ENCODE measurements around the gene RPH3AL.
"Not testable (repeated sequence)": the region's sequence is repeated elsewhere in the genome, so short reads cannot be mapped to it uniquely, and the experiment has no call there.

Gene RPH3AL

GRCh38 chr17:367656-368055, 15.0 kb upstream of the RPH3AL start:
- in situ Hi-C loops (cut with MboI; ENCODE audit: low sequenced_read_pairs); H3K4me1 ChIP-seq; H3K4me3 ChIP-seq; DNase-seq (ENCODE audit: low spot score in 2 of 2); H3K9me3 ChIP-seq; H3K36me3 ChIP-seq (replicated peaks); H3K27me3 ChIP-seq (ENCODE audit: low read depth): not testable (repeated sequence)

DNA sequence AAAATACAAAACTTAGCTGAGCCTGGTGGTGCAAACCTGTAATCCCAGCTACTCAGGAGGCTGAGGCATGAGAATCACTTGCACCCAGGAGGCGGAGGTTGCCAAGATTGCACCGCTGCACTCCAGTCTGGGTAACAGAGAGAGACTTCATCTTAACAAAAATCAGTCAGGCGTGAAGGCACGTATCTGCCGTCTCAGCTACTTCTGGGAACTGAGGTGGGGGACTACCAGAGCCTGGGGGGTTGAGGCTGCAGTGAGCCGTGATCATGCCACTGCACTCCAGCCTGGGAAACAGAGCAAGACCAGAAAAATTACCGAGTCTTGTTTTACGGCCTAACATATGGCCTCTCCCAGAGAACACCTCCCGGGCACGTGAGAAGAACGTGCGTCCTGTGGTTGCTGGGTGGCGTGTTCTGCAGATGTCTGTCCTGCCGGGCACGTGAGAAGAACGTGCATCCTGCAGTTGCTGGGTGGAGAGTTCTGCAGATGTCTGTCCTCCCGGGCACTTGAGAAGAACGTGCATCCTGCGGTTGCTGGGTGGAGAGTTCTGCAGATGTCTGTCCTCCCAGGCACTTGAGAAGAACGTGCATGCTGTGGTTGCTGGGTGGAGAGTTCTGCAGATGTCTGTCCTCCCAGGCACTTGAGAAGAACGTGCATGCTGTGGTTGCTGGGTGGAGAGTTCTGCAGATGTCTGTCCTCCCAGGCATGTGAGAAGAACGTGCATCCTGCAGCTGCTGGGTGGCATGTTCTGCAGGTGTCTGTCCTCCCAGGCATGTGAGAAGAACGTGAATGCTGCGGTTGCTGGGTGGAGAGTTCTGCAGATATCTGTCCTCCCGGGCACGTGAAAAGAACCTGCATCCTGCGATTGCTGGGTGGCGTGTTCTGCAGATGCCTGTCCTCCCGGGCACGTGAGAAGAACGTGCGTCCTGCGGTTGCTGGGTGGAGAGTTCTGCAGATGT, 14.3 kb upstream of the RPH3AL start:
- H3K36me3 ChIP-seq (replicated peaks); H3K27me3 ChIP-seq (ENCODE audit: low read depth); DNase-seq (ENCODE audit: low spot score in 2 of 2); H3K4me3 ChIP-seq; in situ Hi-C loops (cut with MboI; ENCODE audit: low sequenced_read_pairs); H3K4me1 ChIP-seq; H3K9me3 ChIP-seq: not testable (repeated sequence)

DNA sequence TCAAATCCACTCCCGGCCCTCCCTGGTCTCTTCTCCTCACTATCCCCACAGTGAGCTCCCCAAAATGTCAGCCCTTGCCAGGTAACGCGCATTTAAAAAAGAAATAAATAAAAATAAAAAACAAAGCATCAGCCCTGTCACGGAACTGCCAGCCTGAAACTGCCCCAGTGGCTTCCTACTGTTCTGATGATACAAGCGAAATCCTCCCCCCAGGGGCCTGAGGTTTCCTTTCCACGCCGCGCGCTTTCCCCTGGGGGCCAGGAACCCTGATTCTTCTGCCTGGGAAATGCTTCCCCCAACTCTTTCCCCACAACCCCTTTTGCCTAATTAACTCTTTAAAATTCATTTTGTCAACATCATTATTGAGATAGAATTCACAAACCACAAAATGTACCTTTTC, 12.2 kb upstream of the RPH3AL start:
- Histone ChIP-seq H3K27me3 (ENCODE audit: low read depth) (no peaks in the 10 kb centered on the region), H3K4me1 (no peaks in the 10 kb centered on the region), H3K4me3 (no peak overlapping the region), H3K9me3 (peaks cover 8% of the 10 kb centered on the region; the same call in 1 of the 2 replicates), H3K36me3 (replicated peaks) (no peaks in the 10 kb centered on the region)
- DNase-seq (ENCODE audit: low spot score in 2 of 2) = no peak
- in situ Hi-C loops (cut with MboI; ENCODE audit: low sequenced_read_pairs) = no loop called here

DNA sequence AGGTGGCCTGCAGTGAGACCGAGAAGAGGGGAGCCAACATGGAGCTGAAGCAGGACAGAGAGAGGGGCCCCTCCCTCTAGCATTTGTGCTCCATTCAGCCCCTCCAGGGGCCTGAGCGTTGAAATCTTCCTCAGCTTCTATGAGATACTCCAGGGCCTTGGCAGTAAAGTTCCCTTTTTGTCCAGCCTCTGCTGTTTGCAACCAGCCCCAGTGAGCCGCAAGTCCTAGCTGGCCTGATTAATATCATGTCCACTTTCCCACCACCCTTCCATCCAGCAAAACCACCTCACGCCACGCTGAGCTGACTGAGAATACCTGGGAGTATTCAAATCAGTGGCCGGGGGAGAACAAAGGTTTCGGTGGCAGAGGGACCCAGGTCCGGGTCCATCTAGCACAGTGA, 11.7 kb upstream of the RPH3AL start:
- no peaks in the 10 kb centered on the region for H3K27me3 ChIP-seq (ENCODE audit: low read depth)
- in situ Hi-C loops (cut with MboI; ENCODE audit: low sequenced_read_pairs) = no loop called here
- H3K9me3 ChIP-seq = peaks cover 8% of the 10 kb centered on the region; the same call in 1 of the 2 replicates
- no peak overlapping the region for H3K4me3 ChIP-seq
- no peak for DNase-seq (ENCODE audit: low spot score in 2 of 2)
- no peaks in the 10 kb centered on the region for H3K36me3 ChIP-seq (replicated peaks)
- no peaks in the 10 kb centered on the region for H3K4me1 ChIP-seq

GRCh38 chr17:362721-363120, 10.1 kb upstream of the RPH3AL start:
- H3K36me3 ChIP-seq (replicated peaks) = no peaks in the 10 kb centered on the region
- H3K4me3 ChIP-seq = no peak overlapping the region
- H3K4me1 ChIP-seq = no peaks in the 10 kb centered on the region
- no peak for DNase-seq (ENCODE audit: low spot score in 2 of 2)
- H3K9me3 ChIP-seq = no peaks in the 10 kb centered on the region
- no peaks in the 10 kb centered on the region for H3K27me3 ChIP-seq (ENCODE audit: low read depth)
- in situ Hi-C loops (cut with MboI; ENCODE audit: low sequenced_read_pairs) = no loop called here

DNA sequence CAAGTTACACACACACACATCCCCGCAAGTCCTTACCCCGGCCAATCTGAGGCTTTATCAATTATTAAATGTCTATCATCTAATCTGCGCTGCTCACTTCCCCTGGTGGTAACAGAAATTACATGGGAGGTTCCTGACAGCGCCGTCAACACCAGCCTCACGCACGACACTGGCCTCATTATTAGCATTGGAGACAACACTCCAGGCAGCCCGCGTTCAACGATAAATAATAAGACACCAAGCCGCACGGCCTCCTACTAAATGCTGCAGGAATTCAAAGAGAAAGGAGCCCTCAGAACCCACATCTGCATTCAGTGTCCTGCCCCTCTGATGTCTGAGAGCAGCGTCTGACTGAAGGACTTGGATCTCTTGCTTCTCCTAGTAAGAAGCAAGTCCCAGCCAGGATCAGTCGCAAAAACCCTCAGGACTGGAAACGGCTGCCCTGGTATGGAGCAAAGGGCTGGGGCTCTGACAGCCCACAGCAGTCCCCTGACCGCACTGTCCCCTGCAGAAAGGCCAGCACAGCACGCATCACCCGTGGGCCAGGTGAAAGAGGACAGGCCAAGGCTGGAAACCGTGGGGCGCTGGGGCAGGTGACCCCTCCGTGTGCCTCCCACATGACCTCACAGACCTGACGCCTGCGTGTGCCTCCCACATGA, 7.6 kb upstream of the RPH3AL start:
- in situ Hi-C loops (cut with MboI; ENCODE audit: low sequenced_read_pairs) = no loop called here
- Histone ChIP-seq H3K4me1 (no peaks in the 10 kb centered on the region), H3K9me3 (no peaks in the 10 kb centered on the region), H3K36me3 (replicated peaks) (no peaks in the 10 kb centered on the region), H3K27me3 (ENCODE audit: low read depth) (no peaks in the 10 kb centered on the region), H3K4me3 (no peak overlapping the region)
- DNase-seq (ENCODE audit: low spot score in 2 of 2) = no peak

- Histone ChIP-seq H3K9me3 (no peaks in the 10 kb centered on the region), H3K36me3 (replicated peaks) (no peaks in the 10 kb centered on the region), H3K27me3 (ENCODE audit: low read depth) (no peaks in the 10 kb centered on the region), H3K4me1 (no peaks in the 10 kb centered on the region), H3K4me3 (no peak overlapping the region)
- in situ Hi-C loops (cut with MboI; ENCODE audit: low sequenced_read_pairs) = no loop called here
- DNase-seq (ENCODE audit: low spot score in 2 of 2) = no peak
These were observed 6.0 kb upstream of the RPH3AL start for GRCh38 chr17:358491-359151.

- Histone ChIP-seq H3K36me3 (replicated peaks) (no peaks in the 10 kb centered on the region), H3K27me3 (ENCODE audit: low read depth) (no peaks in the 10 kb centered on the region), H3K9me3 (no peaks in the 10 kb centered on the region), H3K4me1 (no peaks in the 10 kb centered on the region), H3K4me3 (no peak overlapping the region)
- DNase-seq (ENCODE audit: low spot score in 2 of 2) = no peak
- in situ Hi-C loops (cut with MboI; ENCODE audit: low sequenced_read_pairs) = no loop called here
These were observed 5.0 kb upstream of the RPH3AL start for GRCh38 chr17:357644-358043.

DNA sequence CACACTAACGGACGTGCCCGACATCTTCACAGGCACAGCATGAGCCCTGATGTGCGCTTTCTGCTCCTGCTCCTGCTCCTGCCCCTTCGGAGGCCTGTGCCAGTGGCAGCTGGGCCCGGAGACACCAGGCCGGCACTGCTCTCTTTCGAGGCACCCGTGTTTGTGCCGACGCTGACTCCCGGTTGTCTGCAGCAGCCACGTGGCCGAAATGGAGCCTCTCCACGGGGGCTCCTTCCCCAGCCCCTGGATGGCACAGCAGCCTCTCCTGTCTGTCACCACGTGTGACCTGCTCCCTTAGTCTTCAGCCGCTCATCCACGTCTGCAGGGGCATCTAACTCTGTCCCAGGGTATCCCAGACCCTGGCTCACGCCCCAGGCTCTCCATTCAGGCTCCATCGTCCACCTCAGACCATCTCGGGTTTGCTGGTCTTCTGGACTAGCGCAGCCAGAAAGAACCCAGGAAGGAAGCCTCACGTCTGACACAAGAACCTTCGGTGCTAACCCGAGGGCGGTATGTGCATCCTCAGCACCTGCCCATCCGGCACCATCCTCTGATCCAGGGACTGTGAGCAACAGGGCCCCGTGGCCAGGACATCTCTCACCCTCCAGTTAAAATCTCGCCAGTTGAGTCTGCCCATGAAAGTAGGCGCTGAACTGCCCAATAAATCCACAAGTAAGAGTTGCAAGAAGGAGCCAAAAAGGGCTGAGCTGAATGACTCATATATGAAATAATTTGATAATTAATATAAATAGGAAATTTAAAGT, 4.2 kb upstream of the RPH3AL start:
- no peak for DNase-seq (ENCODE audit: low spot score in 2 of 2)
- in situ Hi-C loops (cut with MboI; ENCODE audit: low sequenced_read_pairs) = no loop called here
- Histone ChIP-seq H3K4me3 (no peak overlapping the region), H3K36me3 (replicated peaks) (no peaks in the 10 kb centered on the region), H3K9me3 (no peaks in the 10 kb centered on the region), H3K27me3 (ENCODE audit: low read depth) (no peaks in the 10 kb centered on the region), H3K4me1 (no peaks in the 10 kb centered on the region)

DNA sequence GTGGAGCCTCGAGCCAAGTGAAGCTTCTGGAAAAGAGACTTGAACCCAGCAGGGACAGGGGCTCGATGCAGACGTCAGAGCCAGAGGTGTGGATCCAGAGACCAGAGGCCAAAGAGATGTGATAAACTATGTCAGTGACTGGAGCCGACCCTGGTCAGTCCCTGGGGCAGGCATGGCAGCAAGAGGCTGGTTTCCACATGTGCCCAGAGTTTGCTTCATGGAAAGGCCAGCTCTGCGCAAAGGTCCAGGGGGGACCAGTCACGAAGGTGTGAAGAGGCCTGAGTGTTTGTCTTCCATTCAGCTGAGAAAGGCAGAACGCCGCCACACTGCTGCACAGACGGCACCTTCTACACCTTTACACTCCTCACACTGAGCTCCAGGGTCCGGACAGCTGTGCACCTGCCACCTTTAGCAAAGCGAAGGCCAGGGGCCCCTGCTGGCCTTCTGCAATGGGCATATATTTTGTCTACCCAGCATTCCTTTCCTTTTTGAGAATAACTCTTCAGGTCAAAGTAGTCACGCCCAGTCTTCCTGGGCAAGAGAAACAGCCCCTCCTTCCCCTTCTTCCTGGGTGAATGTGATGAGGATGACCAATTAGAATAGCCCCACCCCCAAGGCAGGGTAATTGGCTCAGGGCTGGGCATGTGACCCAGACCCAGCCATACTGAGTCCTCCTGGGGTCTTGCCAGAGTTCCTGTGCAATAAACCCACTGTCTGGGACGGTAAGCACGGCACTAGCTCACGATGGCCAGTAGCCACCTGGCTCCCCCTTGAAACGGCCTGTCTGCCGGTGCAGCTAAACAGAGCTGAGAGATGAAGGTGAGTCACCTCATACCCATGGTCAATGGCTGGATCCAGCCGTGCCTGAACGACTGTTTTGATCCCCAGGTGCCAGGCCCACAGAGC, 2.3 kb upstream of the RPH3AL start:
- no peak for DNase-seq (ENCODE audit: low spot score in 2 of 2)
- in situ Hi-C loops (cut with MboI; ENCODE audit: low sequenced_read_pairs) = no loop called here
- H3K4me1 ChIP-seq = no peaks in the 10 kb centered on the region

GRCh38 chr17:353838-354234, 1.2 kb upstream of the RPH3AL start:
- DNase-seq (ENCODE audit: low spot score in 2 of 2) = no peak
- no peaks in the 10 kb centered on the region for H3K4me1 ChIP-seq
- in situ Hi-C loops (cut with MboI; ENCODE audit: low sequenced_read_pairs) = no loop called here

More for the DNA sequence above, 2.3 kb upstream of the RPH3AL start:
- Histone ChIP-seq H3K27me3 (ENCODE audit: low read depth) (no peaks in the 10 kb centered on the region), H3K9me3 (no peaks in the 10 kb centered on the region), H3K4me3 (no peak overlapping the region), H3K36me3 (replicated peaks) (no peaks in the 10 kb centered on the region)

DNA sequence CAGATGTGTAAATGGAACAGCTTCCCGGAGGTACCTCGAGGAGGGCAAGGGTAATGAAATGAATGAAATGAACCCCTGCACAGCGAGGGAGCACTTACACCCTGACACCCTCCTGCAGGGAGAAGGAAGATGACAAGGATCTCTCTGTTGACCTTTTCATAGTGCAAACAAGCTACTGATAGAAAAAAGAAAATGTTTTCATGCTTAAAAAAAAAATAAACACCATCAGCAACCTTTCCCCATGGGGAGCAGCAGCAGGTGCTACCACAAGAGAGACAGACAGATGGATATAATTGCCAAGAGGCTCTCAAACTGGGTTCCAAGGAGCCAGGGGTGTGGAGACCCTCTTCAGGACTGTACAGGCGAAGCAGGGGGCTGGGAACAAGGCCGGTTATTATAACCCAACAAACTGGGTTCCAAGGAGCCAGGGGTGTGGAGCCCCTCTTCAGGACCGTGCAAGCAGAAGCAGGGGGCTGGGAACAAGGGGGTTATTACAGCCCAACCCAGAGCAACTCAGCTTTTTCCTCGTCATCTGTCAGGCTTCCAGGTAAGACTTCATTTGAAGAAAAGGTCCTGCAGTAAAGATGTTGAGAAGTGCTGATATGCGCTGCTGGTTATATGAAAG, 718 bp upstream of the RPH3AL start:
- no peaks in the 10 kb centered on the region for H3K9me3 ChIP-seq
- no peaks in the 10 kb centered on the region for H3K36me3 ChIP-seq (replicated peaks)
- H3K4me1 ChIP-seq = no peaks in the 10 kb centered on the region
- H3K27me3 ChIP-seq (ENCODE audit: low read depth) = no peaks in the 10 kb centered on the region
- DNase-seq (ENCODE audit: low spot score in 2 of 2) = no peak
- H3K4me3 ChIP-seq = no peak overlapping the region
- in situ Hi-C loops (cut with MboI; ENCODE audit: low sequenced_read_pairs) = no loop called here

More at GRCh38 chr17:353838-354234, 1.2 kb upstream of the RPH3AL start:
- no peaks in the 10 kb centered on the region for H3K9me3 ChIP-seq
- H3K4me3 ChIP-seq = no peak overlapping the region
- no peaks in the 10 kb centered on the region for H3K27me3 ChIP-seq (ENCODE audit: low read depth)
- no peaks in the 10 kb centered on the region for H3K36me3 ChIP-seq (replicated peaks)
